Stimulated activated CD4-positive, alpha-beta T cell treated with anti-CD3 and anti-CD28 coated beads, Interleukin-15, amount 100 ng/mL, for 24 hours (primary cell): ENCODE results near the gene POLK.
"Not testable (repeated sequence)": the region's sequence is repeated elsewhere in the genome, so short reads cannot be mapped to it uniquely, and the experiment has no call there.

Source experiments
- DNase-seq: peaks from one replicate; pipeline ENCODE4 v3.0.0-alpha.2; 2020

The POLK gene

DNA sequence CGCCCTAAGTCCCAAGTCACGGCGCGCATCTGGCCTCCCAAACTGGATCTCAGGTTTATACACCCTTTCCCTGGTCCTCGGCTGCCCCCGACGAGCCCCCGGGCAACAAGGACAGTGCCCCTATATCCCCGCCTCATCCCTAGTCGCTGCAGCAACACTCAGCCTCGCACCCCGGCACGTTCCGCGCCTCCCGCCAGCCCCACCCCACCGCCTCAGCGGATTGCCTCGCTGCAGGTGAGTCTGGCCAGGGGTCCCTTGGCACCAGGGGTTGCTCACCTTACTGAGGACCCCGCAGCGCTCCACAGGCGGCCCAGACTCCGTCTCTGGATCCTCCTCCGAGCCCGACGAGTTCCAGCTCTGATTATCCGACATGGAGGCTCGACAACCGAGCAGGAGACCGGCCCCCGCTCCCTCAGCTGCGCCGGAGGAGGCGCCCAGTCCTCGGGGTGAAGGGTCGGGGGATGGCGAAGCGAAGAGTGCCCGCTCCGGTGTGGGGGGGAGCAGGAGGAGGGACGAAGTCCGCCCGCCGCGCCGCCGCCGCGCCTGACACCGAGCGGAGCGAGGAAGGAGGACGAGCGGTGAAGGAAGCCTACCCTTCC is 756 bp upstream of the POLK start:
- DNase-seq, result peak; percentile 45

DNA sequence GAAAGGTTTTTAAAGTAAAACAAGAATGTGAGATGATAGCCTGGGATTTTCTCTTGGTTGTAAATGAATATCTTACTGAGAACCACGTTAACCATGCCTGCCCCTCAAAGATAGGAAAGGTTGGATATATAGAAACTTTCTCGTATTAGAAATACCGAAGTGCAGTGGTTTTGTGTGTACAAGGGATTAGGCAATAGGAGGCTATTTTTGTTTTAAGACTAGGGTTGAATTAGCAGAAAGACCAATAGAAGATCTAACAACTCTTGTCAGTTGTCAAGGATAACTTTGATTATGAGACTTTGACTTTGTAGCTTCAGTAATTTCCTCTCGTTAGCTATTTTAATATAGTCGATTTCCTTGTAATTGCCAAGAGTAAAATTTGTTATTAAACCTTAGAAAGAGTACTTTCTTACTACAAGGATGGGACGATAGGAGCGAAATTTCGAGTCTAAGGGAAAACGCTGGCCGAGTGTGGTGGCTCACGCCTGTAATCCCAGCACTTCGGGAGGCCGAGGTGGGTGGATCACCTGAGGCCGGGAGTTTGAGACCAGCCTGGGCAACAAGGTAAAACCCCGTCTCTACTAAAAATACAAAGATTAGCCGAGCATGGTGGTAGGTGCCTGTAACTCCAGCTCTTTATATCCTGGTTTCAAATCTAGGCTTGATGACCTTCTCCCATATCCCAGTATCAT is 838 bp downstream of the POLK start:
- DNase-seq, result no peak

DNA sequence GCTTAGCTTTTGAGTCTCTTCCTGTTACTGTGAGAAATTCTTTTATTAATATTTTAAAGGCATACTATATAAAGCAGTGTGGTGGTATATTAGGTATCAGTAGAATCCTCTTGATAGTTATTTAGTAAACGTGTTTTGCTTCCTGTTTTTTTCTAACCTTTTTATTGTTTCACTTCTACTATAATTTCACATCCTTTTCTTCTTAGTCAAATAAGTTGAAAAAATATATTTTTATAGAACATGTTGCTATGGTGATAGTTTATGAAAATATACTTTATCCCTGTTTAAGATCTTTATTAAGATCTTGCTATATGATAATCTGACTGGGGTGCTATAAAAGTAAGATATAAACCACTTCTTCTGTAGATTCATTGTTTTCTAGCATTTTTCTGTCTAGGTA is 2.1 kb downstream of the POLK start:
- no peak for DNase-seq

DNA sequence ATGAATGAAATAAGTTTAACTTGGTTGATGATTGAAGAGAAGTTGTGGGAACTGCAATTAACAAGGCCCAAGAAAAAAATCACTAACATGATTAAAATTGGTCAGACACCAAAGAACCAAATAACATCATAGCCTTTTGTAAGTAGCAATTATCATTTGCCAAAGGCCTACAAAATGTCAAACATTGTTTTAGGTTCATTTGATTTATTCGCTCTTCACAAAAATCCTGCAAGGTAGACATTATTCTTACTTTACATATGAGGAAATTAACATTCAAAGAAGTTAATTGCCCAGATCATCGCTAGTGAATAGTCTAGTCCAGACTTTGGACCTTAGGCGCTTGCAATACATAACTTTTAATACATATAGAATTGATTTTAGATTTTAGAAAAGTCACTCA is 2.6 kb downstream of the POLK start:
- no peak for DNase-seq

DNA sequence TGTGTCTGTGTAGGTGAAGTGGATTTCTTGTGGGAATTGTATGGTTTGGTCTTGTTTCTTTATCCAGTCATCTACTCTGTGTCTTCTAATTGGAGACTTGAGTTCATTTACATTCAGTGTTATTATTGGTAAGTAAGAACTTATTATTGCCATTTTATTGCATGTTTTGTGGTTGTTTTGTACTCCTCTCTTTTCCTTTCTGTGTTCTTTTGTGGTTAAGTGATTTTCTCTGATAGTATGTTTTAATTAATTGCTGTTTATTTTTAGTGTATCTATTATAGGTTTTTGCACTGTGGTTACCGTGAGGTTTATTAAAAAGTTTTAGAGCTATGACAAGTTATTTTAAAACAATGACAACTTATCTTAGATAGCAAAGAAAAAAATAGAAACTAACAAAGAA is 8.1 kb downstream of the POLK start:
- no peak for DNase-seq

DNA sequence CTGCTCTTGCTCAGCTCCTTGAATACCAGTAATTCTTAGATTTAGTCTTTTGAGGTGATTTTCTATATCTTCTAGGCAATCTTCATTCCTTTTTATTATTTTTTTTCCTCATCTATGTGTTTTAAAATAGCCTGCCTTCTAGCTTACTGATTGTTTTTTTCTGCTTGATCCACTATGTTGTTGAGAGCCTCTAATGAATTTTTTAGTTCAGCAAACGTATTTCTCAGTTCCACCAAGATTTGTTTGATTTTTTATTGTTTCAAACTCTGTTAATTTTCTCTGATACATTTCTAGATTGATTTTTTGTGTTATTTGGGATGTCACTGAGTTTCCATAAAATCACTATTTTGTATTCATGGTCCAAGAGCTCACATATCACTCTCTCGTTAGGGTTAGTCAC is 9.5 kb downstream of the POLK start:
- DNase-seq, result no peak

DNA sequence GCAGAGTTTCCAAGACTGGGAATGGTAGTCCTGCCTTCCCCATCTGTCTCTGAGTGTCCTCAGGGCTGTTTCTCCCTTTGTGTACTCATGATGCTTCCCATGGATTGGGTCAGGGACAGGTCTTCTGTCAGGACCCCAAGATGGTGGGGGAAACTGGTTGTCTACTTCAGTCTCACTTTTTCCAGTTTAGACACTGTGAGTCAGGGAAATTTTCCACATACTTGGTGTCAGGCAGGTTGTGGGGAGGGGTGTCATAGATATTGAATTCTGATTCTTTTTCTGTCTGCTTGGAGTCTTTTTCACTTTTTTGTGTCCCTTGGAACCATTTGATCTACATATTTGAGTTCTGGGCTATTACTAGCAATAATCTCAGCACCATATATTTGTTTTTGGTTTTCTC is 10.3 kb downstream of the POLK start:
- DNase-seq, result peak; percentile 15

DNA sequence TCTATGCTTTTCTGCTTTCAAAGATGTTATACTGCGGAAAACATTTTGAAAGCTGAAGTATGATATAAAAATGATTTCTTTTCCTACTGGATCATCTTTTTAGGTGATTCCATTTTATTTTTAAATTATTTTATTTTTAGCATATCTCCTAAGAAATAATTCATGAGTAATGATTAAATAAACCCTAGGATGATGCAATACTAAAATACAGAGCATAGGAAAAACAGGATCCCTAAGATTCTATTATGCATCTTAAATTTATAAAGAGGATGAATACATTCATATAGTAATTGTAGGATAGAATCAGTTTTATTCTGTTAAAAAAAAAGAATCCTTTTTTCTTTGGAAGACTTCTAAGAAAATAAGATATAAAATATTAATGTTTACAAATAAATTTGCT is 10.9 kb downstream of the POLK start:
- no peak for DNase-seq

DNA sequence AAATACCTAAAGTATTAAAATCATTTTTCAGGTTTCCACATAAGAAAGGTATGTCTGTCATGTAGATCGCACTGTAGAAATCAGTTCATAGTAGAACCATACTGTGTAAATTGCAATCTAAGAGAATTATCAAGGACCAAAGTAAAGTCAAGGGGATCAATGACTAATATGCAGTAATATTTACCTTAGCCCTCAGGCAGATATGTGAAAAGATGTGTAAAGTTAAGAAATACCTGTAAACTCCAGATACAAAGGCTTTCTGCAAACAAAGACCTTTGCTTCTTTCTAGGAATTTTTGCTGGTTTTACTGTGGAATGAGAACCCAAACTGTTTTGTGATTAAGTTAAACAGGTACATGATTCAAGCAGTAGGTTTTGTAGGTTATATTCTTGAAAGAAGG is 11.6 kb downstream of the POLK start:
- DNase-seq, result no peak

DNA sequence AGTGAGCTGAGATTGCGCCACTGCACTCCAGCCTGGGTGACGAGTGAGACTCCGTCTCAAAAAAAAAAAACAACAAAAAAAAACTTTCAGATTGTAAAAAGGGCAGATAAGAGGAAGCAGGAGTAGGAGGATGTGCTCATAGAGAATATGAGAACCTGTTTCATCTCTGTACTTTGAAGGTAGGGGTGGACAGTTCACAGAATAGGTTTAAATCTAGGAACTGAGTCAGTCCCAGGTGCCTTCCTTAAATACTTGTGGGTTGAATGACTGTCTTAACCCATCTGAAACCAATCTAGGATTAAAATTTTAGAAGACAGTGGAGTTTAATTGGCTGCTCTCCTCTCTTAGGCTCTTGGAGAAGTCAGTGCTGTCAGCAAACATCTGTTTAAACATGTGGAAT is 12.4 kb downstream of the POLK start:
- peak; percentile 8 for DNase-seq

DNA sequence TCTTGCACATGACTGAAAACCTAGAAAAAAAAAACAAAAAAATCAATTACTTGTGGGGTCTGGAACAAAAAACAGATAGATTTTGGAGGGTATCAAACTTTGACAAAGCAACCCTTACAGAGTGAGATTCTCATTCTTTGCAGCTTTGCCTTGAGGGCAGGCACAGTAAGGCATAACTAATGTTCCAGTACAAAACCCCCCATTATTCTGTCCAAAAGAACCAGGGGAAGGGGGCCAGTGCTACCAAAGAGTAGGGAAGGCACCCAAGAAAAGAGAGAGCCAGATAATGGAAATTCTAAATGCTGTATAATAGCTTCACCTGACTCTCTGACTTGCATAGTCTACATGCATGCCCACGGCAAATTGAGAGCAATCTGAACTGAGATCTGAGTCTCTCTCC is 12.9 kb downstream of the POLK start:
- DNase-seq, result no peak

DNA sequence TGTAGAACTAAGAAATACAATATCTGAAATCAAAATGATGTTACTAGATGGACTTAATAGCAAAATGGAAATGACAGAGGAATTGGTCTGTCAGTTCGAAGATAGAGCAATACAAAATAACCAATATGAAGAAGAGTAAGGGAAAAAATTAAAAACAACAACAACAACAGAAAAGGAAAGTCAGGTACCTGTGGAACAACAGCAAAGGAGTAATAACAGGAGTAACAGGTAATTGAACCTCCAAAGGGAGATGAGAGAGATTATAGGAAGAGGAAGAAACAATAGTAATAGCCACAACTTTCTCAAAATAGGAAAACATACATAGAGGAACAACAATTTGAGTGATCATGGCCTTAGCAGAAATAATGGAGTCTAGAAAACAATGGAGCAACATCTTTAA is 13.7 kb downstream of the POLK start:
- DNase-seq, result no peak

DNA sequence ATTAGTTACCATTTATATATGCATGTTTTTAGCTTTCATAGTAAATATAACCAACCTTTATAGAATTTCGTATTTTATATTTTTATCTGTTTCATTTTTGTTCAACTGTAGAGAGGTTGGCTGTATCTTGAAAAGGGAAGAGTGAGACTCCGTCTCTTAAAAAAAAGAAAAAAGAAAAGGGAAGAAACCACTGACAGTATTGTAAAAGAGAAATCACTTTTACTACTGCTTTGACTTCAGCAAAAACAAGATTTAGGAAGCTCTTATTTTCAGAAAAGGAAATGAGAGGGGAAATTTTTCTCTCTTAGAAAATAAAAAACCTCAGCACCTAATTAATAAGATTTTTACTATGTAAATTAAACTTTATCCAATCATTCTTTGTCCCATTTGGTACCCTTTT is 14.4 kb downstream of the POLK start:
- no peak for DNase-seq

DNA sequence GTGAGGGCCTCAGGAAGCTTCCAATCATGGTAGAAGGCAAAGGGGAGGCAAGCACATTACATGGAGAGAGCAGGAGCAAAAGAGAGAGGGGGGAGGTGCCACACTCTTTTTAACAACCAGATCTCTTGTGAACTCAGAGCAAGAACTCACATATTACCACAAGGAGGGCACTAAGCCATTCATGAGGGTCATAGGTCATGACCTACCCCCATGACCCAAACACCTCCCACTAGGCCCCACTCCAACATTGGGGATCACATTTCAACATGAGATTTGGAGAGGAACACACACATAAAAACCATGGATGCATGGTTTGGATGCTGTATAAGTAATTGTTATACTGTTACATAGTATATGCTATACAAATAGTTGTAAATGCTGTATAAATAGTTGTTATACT is 17.5 kb downstream of the POLK start:
- DNase-seq, result no peak

DNA sequence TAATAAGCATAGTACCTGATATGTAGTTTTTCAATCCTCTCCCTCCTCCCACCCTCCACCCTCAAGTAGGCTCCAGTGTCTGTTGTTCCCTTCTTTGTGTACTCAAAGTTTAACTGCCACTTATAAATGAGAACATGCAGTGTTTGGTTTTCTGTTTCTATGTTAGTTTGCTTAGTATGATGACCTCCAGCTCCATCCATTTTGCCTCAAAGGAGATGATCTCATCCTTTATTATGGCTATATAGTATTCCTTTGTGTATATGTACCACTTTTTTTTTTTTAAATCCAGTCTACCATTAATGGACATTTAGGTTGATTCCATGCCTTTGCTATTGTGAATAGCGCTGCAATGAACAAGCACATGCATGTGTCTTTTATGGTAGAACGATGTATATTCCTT is 20.5 kb downstream of the POLK start:
- no peak for DNase-seq

DNA sequence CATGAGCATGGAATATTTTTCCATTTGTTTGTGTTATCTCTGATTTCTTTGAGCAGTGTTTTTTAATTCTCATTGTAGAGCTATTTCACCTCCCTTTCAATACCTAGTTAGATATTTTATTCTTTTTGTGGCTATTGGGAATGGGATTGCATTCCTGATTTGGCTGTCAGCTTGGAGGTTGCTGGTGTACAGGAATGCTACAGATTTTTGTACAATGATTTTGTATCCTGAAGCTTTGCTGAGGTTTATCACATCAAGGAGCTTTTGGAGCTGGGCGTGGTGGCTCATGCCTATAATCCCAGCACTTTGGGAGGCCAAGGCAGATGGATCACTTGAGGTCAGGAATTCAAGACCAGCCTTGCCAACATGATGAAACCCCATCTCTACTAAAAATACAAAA is 22.0 kb downstream of the POLK start:
- not testable (repeated sequence) for DNase-seq

DNA sequence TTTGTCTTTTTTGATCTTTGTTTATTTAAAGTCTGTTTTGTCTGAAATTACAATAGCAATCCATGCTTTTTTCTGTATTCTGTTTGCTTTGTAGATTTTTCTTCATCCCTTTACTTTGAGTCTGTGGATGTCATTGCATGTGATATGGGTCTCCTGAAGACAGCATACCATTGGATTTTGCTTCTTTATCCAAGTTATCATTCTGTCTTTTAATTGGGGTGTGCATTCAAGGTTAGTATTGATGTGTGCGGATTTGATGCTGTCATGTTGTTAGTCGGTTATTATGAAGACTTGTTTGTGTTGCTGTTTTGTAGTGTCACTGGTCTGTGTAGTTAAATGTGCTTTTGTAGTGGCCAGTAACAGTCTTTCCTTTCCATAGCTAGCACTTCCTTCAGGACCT is 23.0 kb downstream of the POLK start:
- no peak for DNase-seq

DNA sequence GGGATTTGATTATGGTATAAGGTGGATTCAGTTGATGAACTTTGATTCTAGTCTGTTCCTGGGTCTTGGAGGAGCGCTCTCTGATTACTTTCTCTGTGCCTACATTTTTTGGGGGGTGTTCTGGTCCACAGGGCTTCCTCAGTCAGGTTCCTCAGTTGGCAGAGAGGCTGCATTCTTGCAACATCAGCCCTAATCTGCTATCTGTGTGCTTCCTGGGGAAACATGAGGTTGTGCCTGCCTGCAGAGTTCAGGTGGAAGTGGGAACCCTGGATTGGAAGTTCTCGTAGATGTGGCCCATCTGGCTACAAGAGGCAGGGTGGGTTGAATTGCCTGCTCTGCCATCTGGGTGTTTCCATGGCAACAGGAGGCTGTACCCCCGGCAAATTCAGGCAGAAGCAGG is 24.5 kb downstream of the POLK start:
- no peak for DNase-seq

DNA sequence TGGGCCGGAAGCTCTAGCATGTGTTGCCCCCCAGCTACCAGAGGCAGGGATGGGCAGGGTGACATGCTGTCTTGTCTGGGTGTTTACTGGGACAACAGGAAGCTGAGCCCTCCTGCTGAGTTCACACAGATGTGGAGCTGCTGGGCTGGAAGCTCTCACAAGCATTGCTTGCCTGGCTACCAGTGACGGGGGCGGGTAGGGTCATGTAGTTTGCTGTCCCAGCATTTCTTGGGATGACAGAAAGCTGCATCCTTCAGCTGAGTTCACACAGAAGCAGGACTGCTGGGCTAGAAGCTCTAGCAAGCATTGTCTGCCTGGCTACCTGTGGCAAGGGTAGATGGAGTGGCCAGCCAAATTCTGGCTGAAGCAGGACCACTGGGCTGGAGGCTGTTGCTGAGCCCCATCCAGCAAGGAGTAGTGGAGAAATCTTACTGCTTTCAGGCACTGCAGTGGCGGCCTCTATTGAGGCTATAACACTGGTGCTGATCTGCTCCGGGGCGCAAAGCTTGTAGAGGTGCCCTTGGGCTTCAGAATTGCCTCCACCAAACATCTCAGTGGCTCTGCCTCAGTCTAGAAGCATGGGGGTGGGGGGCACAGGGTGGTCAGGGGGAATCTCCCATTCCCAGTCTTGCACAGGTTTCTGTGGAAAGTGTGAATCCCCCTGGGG is 25.1 kb downstream of the POLK start:
- DNase-seq, result no peak

DNA sequence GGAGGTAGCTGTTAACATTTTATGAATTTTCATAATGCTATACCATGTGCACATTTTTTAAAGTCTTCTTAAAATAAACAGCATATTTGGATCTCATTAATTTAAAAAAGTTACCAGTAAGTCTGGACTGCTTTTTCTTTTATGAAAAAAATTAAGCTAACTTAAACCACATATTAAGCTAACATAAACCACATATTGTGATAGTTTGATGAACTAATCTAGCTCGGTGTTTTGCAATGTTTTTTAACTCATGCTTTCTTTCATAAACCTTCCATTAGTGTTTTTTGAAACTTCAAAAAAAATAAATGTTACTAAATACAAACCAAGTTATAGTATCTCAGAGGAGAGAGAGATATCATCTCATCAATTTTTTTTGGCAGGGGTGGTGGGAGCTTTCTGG is 26.5 kb downstream of the POLK start:
- no peak for DNase-seq

DNA sequence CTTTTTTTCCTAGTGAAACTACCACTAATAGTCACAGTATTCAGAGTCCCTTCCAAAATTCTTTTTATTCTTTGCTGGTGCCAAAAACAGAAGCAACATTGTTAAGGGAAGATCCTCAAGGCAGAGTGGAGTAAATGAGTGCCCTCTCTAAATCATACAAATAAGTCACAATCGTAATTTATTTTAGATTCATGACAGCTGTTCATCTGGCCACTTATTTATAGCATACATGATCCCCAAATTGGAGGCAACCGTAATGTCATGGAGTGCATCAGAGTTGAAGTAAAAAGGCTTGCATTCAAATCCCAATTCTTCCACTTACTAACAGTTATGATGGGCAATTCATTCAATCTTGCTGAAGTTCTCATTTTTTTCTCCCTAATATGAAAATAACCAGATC is 33.4 kb downstream of the POLK start:
- no peak for DNase-seq

DNA sequence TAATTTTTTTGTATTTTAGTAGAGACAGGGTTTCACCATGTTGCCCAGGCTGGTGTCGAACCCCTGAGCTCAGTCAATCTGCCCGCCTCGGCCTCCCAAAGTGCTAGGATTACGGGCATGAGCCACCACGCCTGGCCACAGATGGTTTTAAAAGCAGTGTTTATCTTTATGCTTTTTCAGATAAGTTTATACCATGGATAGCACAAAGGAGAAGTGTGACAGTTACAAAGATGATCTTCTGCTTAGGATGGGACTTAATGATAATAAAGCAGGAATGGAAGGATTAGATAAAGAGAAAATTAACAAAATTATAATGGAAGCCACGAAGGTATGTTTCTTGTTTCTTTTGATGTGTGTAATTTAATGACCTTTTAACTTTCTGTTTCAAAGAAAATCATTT is 35.1 kb downstream of the POLK start:
- DNase-seq, result no peak

DNA sequence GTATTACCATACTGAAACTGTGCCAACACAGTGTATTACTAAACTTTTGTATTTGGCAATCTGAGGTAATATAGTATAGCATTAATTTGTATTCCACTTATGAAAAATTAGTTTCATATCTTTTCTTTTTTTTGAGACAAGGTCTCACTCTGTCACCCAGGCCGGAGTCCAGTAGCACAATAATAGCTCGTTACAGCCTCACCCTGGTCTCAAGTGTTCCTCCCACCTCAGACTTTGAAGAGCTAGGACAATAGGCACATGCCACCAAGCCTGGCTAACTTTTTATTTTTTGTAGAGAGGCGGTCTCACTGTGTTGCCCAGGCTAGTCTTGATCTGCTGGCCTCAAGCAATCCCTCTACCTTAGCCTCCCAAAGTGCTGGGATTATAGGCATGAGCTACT is 36.1 kb downstream of the POLK start:
- DNase-seq, result no peak

DNA sequence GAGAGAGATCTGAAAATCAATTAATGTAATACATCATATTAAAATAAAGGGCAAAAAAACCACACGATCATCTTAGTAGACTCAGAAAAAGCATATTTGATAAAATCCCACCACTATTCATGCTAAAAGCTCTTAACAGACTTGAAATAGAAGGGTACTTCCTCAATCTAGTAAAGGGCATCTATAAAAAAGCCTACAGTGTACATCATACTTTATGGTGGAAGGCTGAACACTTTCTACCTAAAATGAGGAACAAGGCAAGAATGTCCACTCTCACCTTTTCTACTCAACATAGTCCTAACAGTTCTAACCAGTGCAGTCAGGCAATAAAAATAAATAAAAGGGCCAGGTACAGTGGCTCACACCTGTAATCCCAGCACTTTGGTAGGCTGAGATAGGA is 38.9 kb downstream of the POLK start:
- DNase-seq, result no peak

DNA sequence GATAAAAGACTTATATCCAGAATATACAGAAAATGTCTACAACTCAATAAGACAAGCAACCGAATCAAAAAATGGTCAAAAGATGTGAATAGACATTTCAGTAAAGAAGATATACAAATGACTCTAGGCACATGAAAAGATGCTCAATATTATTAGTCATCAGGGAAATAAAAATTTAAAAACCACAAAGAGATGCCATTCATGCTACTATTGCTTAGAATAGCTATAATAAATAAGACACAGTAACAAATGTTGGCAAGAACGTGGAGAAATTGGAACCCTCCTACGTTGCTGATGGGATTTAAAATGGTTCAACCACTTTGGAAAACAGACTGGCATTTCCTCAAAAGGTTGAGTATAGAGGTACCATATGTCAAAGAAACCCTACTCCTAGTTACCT is 39.8 kb downstream of the POLK start:
- DNase-seq, result no peak
